HL-60 (cell line): ENCODE measurements around the gene VASP.
A peak's percentile ranks its signal among the peaks of the same experiment; 100 is the strongest.

Source experiments
- DNase-seq, 2 experiments: peaks; one replicate each; pipeline ENCODE4 v3.0.0-alpha.2; 2010 to 2020; ENCODE audit warnings: low read depth in 1 of 2, low spot score in 1 of 2
- H3K27ac ChIP-seq: fragments of 250-450 bp; sonication (Bioruptor Pico); replicated peaks from 2 replicates; pipeline ENCODE4 v1.5.1; 2020; ENCODE audit warnings: mild to moderate bottlenecking, moderate library complexity
- H3K27me3 ChIP-seq: fragments of 250-450 bp; sonication (Bioruptor Pico); 2 replicates; pipeline ENCODE4 v1.5.1; 2021; ENCODE audit warnings: mild to moderate bottlenecking, moderate library complexity; ENCODE audit not compliant: insufficient read depth, poor library complexity, severe bottlenecking
- H3K4me3 ChIP-seq: replicated peaks from 2 replicates; pipeline ENCODE4 v1.5.1; 2011; ENCODE audit warnings: mild to moderate bottlenecking, control low read depth, low read length; ENCODE audit not compliant: insufficient read depth
- GABPA ChIP-seq: IDR thresholded peaks from 2 replicates; pipeline ENCODE4 v1.6.1; 2012; ENCODE audit warnings: low read depth
- POLR2AphosphoS5 ChIP-seq: IDR thresholded peaks from 2 replicates; pipeline ENCODE4 v1.6.1; 2012; ENCODE audit warnings: low read depth
- SPI1 ChIP-seq: IDR thresholded peaks from 2 replicates; pipeline ENCODE4 v1.6.1; 2012; ENCODE audit warnings: low read depth, mild to moderate bottlenecking, borderline replicate concordance
- TF ChIP-seq, protein P1 (sequence below): IDR thresholded peaks from 2 replicates; pipeline ENCODE4 v1.6.1; 2012; ENCODE audit warnings: low read depth; ENCODE audit not compliant: insufficient replicate concordance
- TF ChIP-seq, protein P2 (sequence below): IDR thresholded peaks from one replicate; pipeline ENCODE4 v1.5.1; 2011; ENCODE audit warnings: low read length, control low read depth, inconsistent platforms; ENCODE audit not compliant: insufficient read depth

Gene VASP

DNA sequence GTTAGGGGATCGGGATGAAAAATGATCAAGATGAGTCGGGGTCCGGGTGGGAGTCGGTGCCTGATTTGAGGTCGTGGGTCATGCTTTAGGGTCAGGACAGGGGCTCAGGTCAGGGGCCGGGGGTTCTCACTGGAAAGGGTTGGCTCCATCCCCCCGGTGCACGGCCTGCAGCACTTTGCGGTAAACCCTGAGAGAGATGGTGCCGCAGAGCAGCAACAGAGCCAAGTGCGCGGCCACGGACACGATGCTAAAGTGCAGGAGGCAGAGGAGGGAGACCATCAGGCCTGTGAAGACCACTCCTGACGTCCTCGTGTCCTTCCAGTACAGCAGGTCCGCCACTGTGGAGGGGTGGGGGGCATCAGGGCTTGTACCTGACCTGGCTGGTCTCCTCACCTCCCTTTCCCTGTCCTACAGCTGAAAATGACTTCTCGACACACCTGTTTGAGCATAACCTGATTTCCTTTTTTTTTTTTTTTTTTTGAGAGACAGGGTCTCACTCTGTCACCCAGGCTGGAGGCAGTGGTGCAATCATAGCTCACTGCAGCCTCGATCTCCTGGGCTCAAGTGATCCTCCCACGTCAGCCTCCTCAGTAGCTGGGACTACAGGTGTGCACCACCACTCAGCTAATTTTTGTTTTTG is 17.9 kb upstream of the VASP start:
- Histone ChIP-seq H3K4me3 (no peak overlapping the region), H3K27me3 (no peaks in the 10 kb centered on the region), H3K27ac (no peak overlapping the region)
- DNase-seq: no peak
- TF ChIP-seq, protein P1, sequence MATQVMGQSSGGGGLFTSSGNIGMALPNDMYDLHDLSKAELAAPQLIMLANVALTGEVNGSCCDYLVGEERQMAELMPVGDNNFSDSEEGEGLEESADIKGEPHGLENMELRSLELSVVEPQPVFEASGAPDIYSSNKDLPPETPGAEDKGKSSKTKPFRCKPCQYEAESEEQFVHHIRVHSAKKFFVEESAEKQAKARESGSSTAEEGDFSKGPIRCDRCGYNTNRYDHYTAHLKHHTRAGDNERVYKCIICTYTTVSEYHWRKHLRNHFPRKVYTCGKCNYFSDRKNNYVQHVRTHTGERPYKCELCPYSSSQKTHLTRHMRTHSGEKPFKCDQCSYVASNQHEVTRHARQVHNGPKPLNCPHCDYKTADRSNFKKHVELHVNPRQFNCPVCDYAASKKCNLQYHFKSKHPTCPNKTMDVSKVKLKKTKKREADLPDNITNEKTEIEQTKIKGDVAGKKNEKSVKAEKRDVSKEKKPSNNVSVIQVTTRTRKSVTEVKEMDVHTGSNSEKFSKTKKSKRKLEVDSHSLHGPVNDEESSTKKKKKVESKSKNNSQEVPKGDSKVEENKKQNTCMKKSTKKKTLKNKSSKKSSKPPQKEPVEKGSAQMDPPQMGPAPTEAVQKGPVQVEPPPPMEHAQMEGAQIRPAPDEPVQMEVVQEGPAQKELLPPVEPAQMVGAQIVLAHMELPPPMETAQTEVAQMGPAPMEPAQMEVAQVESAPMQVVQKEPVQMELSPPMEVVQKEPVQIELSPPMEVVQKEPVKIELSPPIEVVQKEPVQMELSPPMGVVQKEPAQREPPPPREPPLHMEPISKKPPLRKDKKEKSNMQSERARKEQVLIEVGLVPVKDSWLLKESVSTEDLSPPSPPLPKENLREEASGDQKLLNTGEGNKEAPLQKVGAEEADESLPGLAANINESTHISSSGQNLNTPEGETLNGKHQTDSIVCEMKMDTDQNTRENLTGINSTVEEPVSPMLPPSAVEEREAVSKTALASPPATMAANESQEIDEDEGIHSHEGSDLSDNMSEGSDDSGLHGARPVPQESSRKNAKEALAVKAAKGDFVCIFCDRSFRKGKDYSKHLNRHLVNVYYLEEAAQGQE: no peak
- TF ChIP-seq SPI1: no peak
- TF ChIP-seq GABPA: no peak
- TF ChIP-seq, protein P2, sequence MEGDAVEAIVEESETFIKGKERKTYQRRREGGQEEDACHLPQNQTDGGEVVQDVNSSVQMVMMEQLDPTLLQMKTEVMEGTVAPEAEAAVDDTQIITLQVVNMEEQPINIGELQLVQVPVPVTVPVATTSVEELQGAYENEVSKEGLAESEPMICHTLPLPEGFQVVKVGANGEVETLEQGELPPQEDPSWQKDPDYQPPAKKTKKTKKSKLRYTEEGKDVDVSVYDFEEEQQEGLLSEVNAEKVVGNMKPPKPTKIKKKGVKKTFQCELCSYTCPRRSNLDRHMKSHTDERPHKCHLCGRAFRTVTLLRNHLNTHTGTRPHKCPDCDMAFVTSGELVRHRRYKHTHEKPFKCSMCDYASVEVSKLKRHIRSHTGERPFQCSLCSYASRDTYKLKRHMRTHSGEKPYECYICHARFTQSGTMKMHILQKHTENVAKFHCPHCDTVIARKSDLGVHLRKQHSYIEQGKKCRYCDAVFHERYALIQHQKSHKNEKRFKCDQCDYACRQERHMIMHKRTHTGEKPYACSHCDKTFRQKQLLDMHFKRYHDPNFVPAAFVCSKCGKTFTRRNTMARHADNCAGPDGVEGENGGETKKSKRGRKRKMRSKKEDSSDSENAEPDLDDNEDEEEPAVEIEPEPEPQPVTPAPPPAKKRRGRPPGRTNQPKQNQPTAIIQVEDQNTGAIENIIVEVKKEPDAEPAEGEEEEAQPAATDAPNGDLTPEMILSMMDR: no peak
- no peak for TF ChIP-seq POLR2AphosphoS5

DNA sequence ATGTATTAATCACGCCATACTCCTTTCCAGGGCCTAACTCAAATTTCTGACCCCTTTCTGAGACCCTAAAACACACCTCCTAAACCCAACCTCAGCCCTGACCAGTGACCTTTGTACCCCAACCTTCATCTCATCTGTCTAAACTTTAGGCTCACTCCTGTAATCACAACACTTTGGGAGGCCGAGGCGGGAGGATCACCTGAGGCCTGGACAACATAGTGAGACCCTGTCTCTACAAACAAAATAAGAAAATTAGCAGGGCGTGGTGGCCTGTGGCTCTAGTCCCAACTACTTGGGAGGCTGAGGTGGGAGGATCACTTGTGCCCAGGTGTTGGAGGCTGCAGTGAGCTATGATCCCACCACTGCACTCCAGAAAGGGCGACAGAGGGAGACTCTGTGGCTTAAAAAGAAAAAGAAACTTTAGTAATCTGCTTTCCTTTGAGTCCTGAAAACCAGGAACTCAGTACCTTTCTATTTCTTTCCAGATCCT is 15.1 kb upstream of the VASP start:
- TF ChIP-seq, protein P1: no peak
- TF ChIP-seq SPI1: no peak
- DNase-seq: no peak
- no peak overlapping the region for H3K4me3 ChIP-seq
- H3K27ac ChIP-seq: no peak overlapping the region
- H3K27me3 ChIP-seq: peaks cover 17% of the 10 kb centered on the region

DNA sequence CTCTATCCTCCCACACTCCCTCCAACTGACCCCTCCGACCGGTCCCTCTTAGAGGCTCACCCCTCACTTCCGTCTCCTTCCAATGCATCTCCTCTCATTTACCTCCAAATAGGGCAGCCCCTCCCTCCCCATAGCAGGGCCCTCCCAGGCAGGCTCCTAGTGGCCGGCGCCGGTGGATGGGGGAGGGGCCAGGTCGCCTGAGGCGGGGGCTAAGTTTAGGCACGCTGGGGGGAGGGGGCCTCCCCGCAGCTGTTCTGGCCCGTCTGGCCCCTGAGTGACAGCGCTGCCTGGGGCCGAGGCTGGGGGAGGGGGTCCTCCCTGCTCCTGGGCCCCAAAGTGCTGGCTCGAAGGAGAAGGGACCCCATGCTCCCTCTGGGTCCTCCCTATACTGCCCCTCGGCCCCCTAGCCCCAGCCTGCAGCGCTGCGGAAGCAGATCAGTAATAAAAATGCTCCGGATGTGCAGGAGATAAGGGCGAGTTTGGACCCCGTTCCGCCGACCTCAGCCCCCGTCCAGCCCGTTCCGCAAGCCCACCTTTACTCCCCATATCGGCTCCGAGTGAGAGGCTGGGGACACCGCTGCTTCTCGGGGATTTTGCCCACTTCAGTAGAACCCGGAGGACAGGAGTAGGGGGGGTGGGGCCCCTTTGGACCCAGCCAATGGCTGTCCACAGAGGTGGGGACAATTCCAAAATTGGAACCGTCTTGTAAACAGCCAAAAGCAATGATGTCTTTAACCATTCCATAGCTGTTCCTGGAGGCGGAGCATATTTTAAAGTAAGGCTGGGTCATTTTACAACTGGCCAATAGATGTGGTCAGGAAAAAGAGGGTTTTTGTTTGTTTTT is 14.4 kb upstream of the VASP start:
- peak overlapping the region; percentile 48 for H3K4me3 ChIP-seq

More for the DNA sequence above, 14.4 kb upstream of the VASP start:
- Histone ChIP-seq H3K27me3 (peaks cover 20% of the 10 kb centered on the region), H3K27ac (no peak overlapping the region)
- no peak for DNase-seq
- TF ChIP-seq SPI1 (no peak), POLR2AphosphoS5 (no peak), GABPA (no peak)
- TF ChIP-seq, protein P1: no peak
- TF ChIP-seq, protein P2: no peak
